Fibroblast of skin of left biceps (primary cell): ENCODE measurements around the gene FOXA3.

Experiments
- DNase-seq, 2 experiments: peaks; one replicate each; pipeline ENCODE4 v3.0.0-alpha.2; 2013; ENCODE audit warnings: low read depth in 2 of 2

The FOXA3 gene

DNA sequence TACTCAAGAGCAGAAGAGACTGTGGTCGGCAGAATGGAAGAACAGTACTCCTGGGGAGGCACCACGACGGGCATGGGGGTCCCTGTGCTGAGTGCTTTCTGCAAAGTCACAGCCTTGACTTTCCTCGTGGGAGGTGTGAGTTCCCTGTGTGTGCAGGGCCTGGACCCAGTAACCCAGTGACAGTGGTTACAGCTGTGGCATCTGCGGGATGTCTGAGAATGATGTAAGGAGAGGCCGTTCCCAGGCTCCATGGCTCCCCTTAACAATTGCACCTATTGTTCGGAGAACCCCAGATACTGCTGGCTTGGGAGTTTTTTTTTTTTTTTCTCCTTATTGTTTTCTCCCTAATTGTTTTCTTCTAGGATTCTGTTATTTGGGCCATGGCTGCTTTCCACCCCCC, 55.6 kb downstream of the FOXA3 start:
- DNase-seq = no peak

DNA sequence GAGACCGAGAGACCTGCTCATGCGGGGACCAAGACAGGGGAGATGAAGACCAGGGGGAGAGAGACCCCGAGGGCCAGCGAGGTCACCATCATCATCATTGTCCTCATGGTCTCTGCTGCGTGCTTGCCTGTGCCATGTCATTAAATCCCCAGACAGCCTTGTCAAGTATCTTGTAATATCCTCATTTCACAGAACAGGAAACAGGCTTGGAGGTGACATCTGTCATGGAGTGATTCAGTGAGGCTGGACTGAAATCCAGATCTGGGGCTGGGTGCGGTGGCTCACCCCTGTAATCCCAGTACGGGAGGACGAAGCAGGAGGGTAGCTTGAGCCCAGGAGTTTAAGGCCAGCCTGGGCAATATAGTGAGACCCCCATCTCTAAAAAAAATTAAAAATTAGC, 56.3 kb downstream of the FOXA3 start:
- DNase-seq = no peak

DNA sequence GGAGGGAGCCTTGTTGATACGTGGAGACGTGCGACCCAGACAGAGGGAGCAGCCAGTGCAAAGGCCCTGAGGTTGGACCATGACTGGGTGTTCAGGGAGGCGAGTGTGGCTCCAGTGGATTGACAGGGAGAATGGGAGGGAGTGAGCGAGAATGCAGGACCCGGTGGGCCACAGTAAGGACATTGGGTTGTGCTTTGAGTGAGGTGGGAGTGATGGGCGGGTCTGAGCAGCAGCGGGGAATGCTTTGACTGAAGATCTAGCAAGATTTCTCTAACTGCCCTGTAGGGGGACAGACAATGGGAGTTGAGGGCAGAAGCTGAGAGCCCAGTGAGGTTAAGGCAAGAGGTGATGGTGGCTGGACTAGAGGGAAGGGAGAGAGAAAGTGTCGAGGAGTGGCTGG, 58.2 kb downstream of the FOXA3 start:
- no peak for DNase-seq
